Astrocyte (in vitro differentiated cells and primary cell): ENCODE results near the gene CHSY1. TPM values are rescaled to one million over a fixed set of nuclear protein-coding genes. Genes with fewer than 3 reads are reported as not detected.

Experiments used
- DNase-seq: peaks from one replicate; pipeline ENCODE4 v3.0.0-alpha.2; 2010; ENCODE audit warnings: low read depth
- FAIRE-seq: peaks from 2 replicates; lab custom pipeline; 2011; peaks lifted over from hg19 to GRCh38; lab: Jason Lieb, UNC
- H2AFZ ChIP-seq: 2 replicates; pipeline ENCODE4 v1.6.0; 2012; ENCODE audit warnings: low read depth, low read length, inconsistent platforms
- H3K27ac ChIP-seq: 2 replicates; pipeline ENCODE4 v1.5.1; 2011; ENCODE audit warnings: low read depth, low read length, inconsistent platforms
- H3K27me3 ChIP-seq: 2 replicates; pipeline ENCODE4 v1.6.0; 2011; ENCODE audit warnings: low read length, inconsistent platforms; ENCODE audit not compliant: insufficient read depth
- H3K36me3 ChIP-seq: 2 replicates; pipeline ENCODE4 v1.5.1; 2011; ENCODE audit warnings: low read length, inconsistent platforms; ENCODE audit not compliant: insufficient read depth
- H3K4me1 ChIP-seq: 2 replicates; pipeline ENCODE4 v1.5.1; 2011; ENCODE audit warnings: low read length, inconsistent platforms; ENCODE audit not compliant: insufficient read depth
- H3K4me2 ChIP-seq: 2 replicates; pipeline ENCODE4 v1.6.0; 2012; ENCODE audit warnings: low read length, inconsistent platforms
- H3K4me3 ChIP-seq: 2 replicates; pipeline ENCODE4 v1.5.1; 2011; ENCODE audit warnings: low read depth, mild to moderate bottlenecking, low read length, inconsistent platforms; ENCODE audit not compliant: insufficient read depth
- H3K79me2 ChIP-seq: 2 replicates; pipeline ENCODE4 v1.6.0; 2012; ENCODE audit warnings: mild to moderate bottlenecking, low read length, inconsistent platforms; ENCODE audit not compliant: insufficient read depth
- H3K9ac ChIP-seq: 2 replicates; pipeline ENCODE4 v1.6.0; 2012; ENCODE audit warnings: mild to moderate bottlenecking, low read length, inconsistent platforms
- H3K9me3 ChIP-seq: 2 replicates; pipeline ENCODE4 v1.5.1; 2012; ENCODE audit warnings: low read depth, mild to moderate bottlenecking, low read length, inconsistent platforms; ENCODE audit not compliant: insufficient read depth
- H4K20me1 ChIP-seq: 2 replicates; pipeline ENCODE4 v1.6.0; 2012; ENCODE audit warnings: low read length, inconsistent platforms; ENCODE audit not compliant: insufficient read depth
- H3K27ac Mint-ChIP-seq: one replicate; pipeline ENCODE4 v1.8.0; 2021; ENCODE audit warnings: mild to moderate bottlenecking, mixed read lengths; ENCODE audit not compliant: unreplicated experiment
- H3K27me3 Mint-ChIP-seq: one replicate; pipeline ENCODE4 v1.8.0; 2021; ENCODE audit warnings: low read depth, mixed read lengths; ENCODE audit not compliant: unreplicated experiment
- H3K36me3 Mint-ChIP-seq: one replicate; pipeline ENCODE4 v1.8.0; 2021; ENCODE audit warnings: low read depth, mixed read lengths; ENCODE audit not compliant: unreplicated experiment
- H3K4me1 Mint-ChIP-seq: one replicate; pipeline ENCODE4 v1.8.0; 2021; ENCODE audit warnings: low read depth, mixed read lengths; ENCODE audit not compliant: unreplicated experiment
- H3K4me3 Mint-ChIP-seq: one replicate; pipeline ENCODE4 v1.8.0; 2021; ENCODE audit warnings: mild to moderate bottlenecking, moderate library complexity, mixed read lengths; ENCODE audit not compliant: unreplicated experiment
- H3K9me3 Mint-ChIP-seq: one replicate; pipeline ENCODE4 v1.8.0; 2021; ENCODE audit warnings: mild to moderate bottlenecking, mixed read lengths; ENCODE audit not compliant: unreplicated experiment
- CTCF ChIP-seq: IDR thresholded peaks from 2 replicates; pipeline ENCODE4 v1.5.1; 2011; ENCODE audit warnings: low read depth, mild to moderate bottlenecking, inconsistent platforms, low read length, moderate library complexity; ENCODE audit not compliant: insufficient read depth
- EZH2 ChIP-seq: IDR thresholded peaks from 2 replicates; pipeline ENCODE4 v1.6.1; 2012; ENCODE audit warnings: mild to moderate bottlenecking, low read length, inconsistent platforms; ENCODE audit not compliant: insufficient read depth
- total RNA-seq: library from RNA; stranded (reverse); gene quantifications from 2 replicates; pipeline ENCODE4 v1.2.1, GENCODE V29; 2021

Gene CHSY1
- total RNA-seq, 1 donor from 2014 or later = 42.2 TPM

GRCh38 chr15:101131489-101132389, 120.1 kb downstream of the CHSY1 start:
- Mint-ChIP-seq H3K27ac (no peak overlapping the region), H3K36me3 (peaks cover 3% of the 10 kb centered on the region), H3K4me1 (peaks cover 13% of the 10 kb centered on the region), H3K27me3 (peaks cover 25% of the 10 kb centered on the region), H3K9me3 (peaks cover 4% of the 10 kb centered on the region), H3K4me3 (no peak overlapping the region)
- Histone ChIP-seq H2AFZ (no peak overlapping the region), H3K9me3 (peaks cover 6% of the 10 kb centered on the region), H3K79me2 (no peaks in the 10 kb centered on the region), H3K27ac (no peak overlapping the region), H3K4me1 (peaks cover 21% of the 10 kb centered on the region), H3K36me3 (no peaks in the 10 kb centered on the region), H4K20me1 (no peaks in the 10 kb centered on the region), H3K27me3 (no peaks in the 10 kb centered on the region), H3K4me3 (no peak overlapping the region), H3K4me2 (no peak overlapping the region), H3K9ac (no peak overlapping the region)
- FAIRE-seq (no peak), DNase-seq (no peak)
- TF ChIP-seq CTCF (no peak), EZH2 (no peak)

GRCh38 chr15:101129851-101130380, 121.9 kb downstream of the CHSY1 start:
- peaks cover 21% of the 10 kb centered on the region for H3K27me3 Mint-ChIP-seq
- H3K9me3 Mint-ChIP-seq = peaks cover 4% of the 10 kb centered on the region
- peaks cover 6% of the 10 kb centered on the region for H3K9me3 ChIP-seq
- no peak overlapping the region for H3K4me3 Mint-ChIP-seq
- H3K36me3 ChIP-seq = no peaks in the 10 kb centered on the region
- no peaks in the 10 kb centered on the region for H3K27me3 ChIP-seq
- peaks cover 3% of the 10 kb centered on the region for H3K36me3 Mint-ChIP-seq
- no peak for DNase-seq
- H2AFZ ChIP-seq = no peak overlapping the region
- peaks cover 32% of the 10 kb centered on the region for H3K4me1 ChIP-seq
- H3K79me2 ChIP-seq = no peaks in the 10 kb centered on the region
- no peak for FAIRE-seq
- TF ChIP-seq EZH2 = no peak
- no peak for TF ChIP-seq CTCF
- no peak overlapping the region for H3K27ac ChIP-seq
- no peak overlapping the region for H3K4me2 ChIP-seq
- no peaks in the 10 kb centered on the region for H4K20me1 ChIP-seq
- no peak overlapping the region for H3K27ac Mint-ChIP-seq
- H3K9ac ChIP-seq = no peak overlapping the region
- no peak overlapping the region for H3K4me3 ChIP-seq
- peaks cover 13% of the 10 kb centered on the region for H3K4me1 Mint-ChIP-seq
